ENCODE results near the gene CKAP5.

The CKAP5 gene

GRCh38 chr11:46705070-46705688, 140.9 kb downstream of the CKAP5 start:
- in situ Hi-C loops (cut with MboI; ENCODE audit: low sequenced_read_pairs), result no loop called here

- in situ Hi-C loops (cut with MboI; ENCODE audit: low sequenced_read_pairs), result no loop called here
Observed at GRCh38 chr11:46701078-46701654, 144.9 kb downstream of the CKAP5 start.

GRCh38 chr11:46700241-46701077, 145.6 kb downstream of the CKAP5 start, which contains the start of the genes ARHGAP1 and ZNF408:
TSS of gene ARHGAP1 (minus strand) at chr11:46700619. CDS start at chr11:46696107, 4,512 bp downstream.
TSS of gene ZNF408 (plus strand) at chr11:46701031. CDS start at chr11:46701048, 17 bp downstream.
- in situ Hi-C loops (cut with MboI; ENCODE audit: low sequenced_read_pairs), result no loop called here

GRCh38 chr11:46698597-46698996, 147.5 kb downstream of the CKAP5 start:
- in situ Hi-C loops (cut with MboI; ENCODE audit: low sequenced_read_pairs), result no loop called here

- in situ Hi-C loops (cut with MboI; ENCODE audit: low sequenced_read_pairs), result no loop called here
Observed at GRCh38 chr11:46697723-46698122, 148.4 kb downstream of the CKAP5 start.

- in situ Hi-C loops (cut with MboI; ENCODE audit: low sequenced_read_pairs), result no loop called here
Observed at GRCh38 chr11:46697303-46697702, 148.8 kb downstream of the CKAP5 start.

- in situ Hi-C loops (cut with MboI; ENCODE audit: low sequenced_read_pairs), result no loop called here
Observed at GRCh38 chr11:46696212-46696558, 149.9 kb downstream of the CKAP5 start.

- in situ Hi-C loops (cut with MboI; ENCODE audit: low sequenced_read_pairs), result no loop called here
Observed at GRCh38 chr11:46695345-46696211, 150.5 kb downstream of the CKAP5 start.

- in situ Hi-C loops (cut with MboI; ENCODE audit: low sequenced_read_pairs), result no loop called here
Observed at GRCh38 chr11:46694607-46695006, 151.5 kb downstream of the CKAP5 start.

- in situ Hi-C loops (cut with MboI; ENCODE audit: low sequenced_read_pairs), result no loop called here
Observed at GRCh38 chr11:46694072-46694471, 152.0 kb downstream of the CKAP5 start.

GRCh38 chr11:46693597-46694012, 152.5 kb downstream of the CKAP5 start:
- in situ Hi-C loops (cut with MboI; ENCODE audit: low sequenced_read_pairs), result no loop called here

Measured in HL-60/S4 treated with phorbol 12-myristate 13-acetate at 8.2 ng/mL for 4 days and 3 days (cell line).